ENCODE results near the gene HOXB5.

The HOXB5 gene

GRCh38 chr17:48593840-48594537, 410 bp upstream of the HOXB5 start (continued):
- TF ChIP-seq ZNF24 (tag by site-specific recombination; IDR thresholded peaks at IDR 0.05) = peak; percentile 42; the same call in 1 of the 2 replicates
- no peak for TF ChIP-seq HOXA7 (CRISPR knock-in tag; IDR thresholded peaks at IDR 0.05; ENCODE audit: borderline replicate concordance)
- TF ChIP-seq ZNF37A (tag by site-specific recombination; IDR thresholded peaks at IDR 0.05) = no peak
- no peak; the same call in 1 of the 2 replicates for TF ChIP-seq KLF9 (tag by site-specific recombination; IDR thresholded peaks at IDR 0.05; ENCODE audit: low read depth)
- no peak for TF ChIP-seq SP2 (tag by site-specific recombination; IDR thresholded peaks at IDR 0.05)
- TF ChIP-seq TRIM28 (IDR thresholded peaks at IDR 0.05; ENCODE audit: borderline replicate concordance, low read length) = peak; percentile 87
- TF ChIP-seq BCL11A (tag by site-specific recombination; IDR thresholded peaks at IDR 0.05; ENCODE audit: low read depth) = 0 out of 2 replicates have a peak, but pooled peaks have one; percentile 70
- TF ChIP-seq ZBTB20 (tag by site-specific recombination; IDR thresholded peaks at IDR 0.05) = peak; percentile 22; the same call in 1 of the 2 replicates
- TF ChIP-seq ZNF274 (IDR thresholded peaks at IDR 0.05; ENCODE audit: low read length) = no peak
- TF ChIP-seq ZNF274 (tag by site-specific recombination; IDR thresholded peaks at IDR 0.05; ENCODE audit: borderline replicate concordance) = no peak
- TF ChIP-seq KLF7 (tag by site-specific recombination; IDR thresholded peaks at IDR 0.05; ENCODE audit: borderline replicate concordance) = peak; percentile 71
- TF ChIP-seq ZNF2 (tag by site-specific recombination; IDR thresholded peaks at IDR 0.05) = peak; percentile 50
- TF ChIP-seq PRDM1 (tag by site-specific recombination; IDR thresholded peaks at IDR 0.05) = peak; percentile 95
- TF ChIP-seq WT1 (tag by site-specific recombination; IDR thresholded peaks at IDR 0.05) = peak; percentile 50
- peak; percentile 87 for TF ChIP-seq ZNF596 (tag by site-specific recombination; IDR thresholded peaks at IDR 0.05)
- TF ChIP-seq ZNF394 (tag by site-specific recombination; IDR thresholded peaks at IDR 0.05; ENCODE audit: borderline replicate concordance) = peak; percentile 20; the same call in 1 of the 2 replicates
- TF ChIP-seq ZNF184 (tag by site-specific recombination; IDR thresholded peaks at IDR 0.05) = peak; percentile 59; the same call in 1 of the 2 replicates
- peak; percentile 76 for TF ChIP-seq ZFP69B (tag by site-specific recombination; IDR thresholded peaks at IDR 0.05)
- no peak for TF ChIP-seq ZNF837 (tag by site-specific recombination; IDR thresholded peaks at IDR 0.05)
- no peak for TF ChIP-seq ZNF169 (tag by site-specific recombination; IDR thresholded peaks at IDR 0.05)
- peak; percentile 86 for TF ChIP-seq ZBTB17 (tag by site-specific recombination; IDR thresholded peaks at IDR 0.05)
- TF ChIP-seq PBX3 (CRISPR knock-in tag; IDR thresholded peaks at IDR 0.05) = no peak
- TF ChIP-seq ZNF785 (tag by site-specific recombination; IDR thresholded peaks at IDR 0.05) = no peak
- peak; percentile 85 for TF ChIP-seq ZXDB (tag by site-specific recombination; IDR thresholded peaks at IDR 0.05)
- no peak for TF ChIP-seq ZNF473 (tag by site-specific recombination; IDR thresholded peaks at IDR 0.05)
- TF ChIP-seq ZNF561 (tag by site-specific recombination; IDR thresholded peaks at IDR 0.05; ENCODE audit: borderline replicate concordance) = peak; percentile 97
- TF ChIP-seq ZBTB6 (tag by site-specific recombination; IDR thresholded peaks at IDR 0.05) = peak; percentile 79
- TF ChIP-seq ZNF530 (tag by site-specific recombination; IDR thresholded peaks at IDR 0.05; ENCODE audit: low read depth) = no peak
- TF ChIP-seq ZNF133 (tag by site-specific recombination; IDR thresholded peaks at IDR 0.05) = no peak
- TF ChIP-seq ZNF549 (tag by site-specific recombination; IDR thresholded peaks at IDR 0.05) = no peak
- peak; percentile 88 for TF ChIP-seq ZNF654 (tag by site-specific recombination; IDR thresholded peaks at IDR 0.05; ENCODE audit: low read depth)
- TF ChIP-seq ZNF843 (tag by site-specific recombination; IDR thresholded peaks at IDR 0.05) = peak; percentile 83
- TF ChIP-seq ZNF280C (tag by site-specific recombination; IDR thresholded peaks at IDR 0.05) = no peak
- TF ChIP-seq ZNF174 (tag by site-specific recombination; IDR thresholded peaks at IDR 0.05) = no peak
- TF ChIP-seq INSM2 (tag by site-specific recombination; IDR thresholded peaks at IDR 0.05) = 0 out of 2 replicates have a peak, but pooled peaks have one; percentile 58
